HG03159 (cell line): ENCODE results near the gene PAQR7.

ENCODE experiments used
- ATAC-seq: cut with Tn5 transposase; IDR thresholded peaks from one replicate; pipeline ENCODE4 v1.9.1; 2021; ENCODE audit warnings: mild to moderate bottlenecking, moderate library complexity; ENCODE audit not compliant: unreplicated experiment

PAQR7 gene

GRCh38 chr1:25903986-25904385, 28.5 kb upstream of the PAQR7 start:
- no peak for ATAC-seq

- no peak for ATAC-seq
Observed at GRCh38 chr1:25902462-25902861, 27.0 kb upstream of the PAQR7 start.

GRCh38 chr1:25900219-25900618, 24.7 kb upstream of the PAQR7 start:
- ATAC-seq: no peak

GRCh38 chr1:25899792-25900191, 24.3 kb upstream of the PAQR7 start:
- no peak for ATAC-seq

- ATAC-seq: no peak
Observed at GRCh38 chr1:25898223-25899015, 22.9 kb upstream of the PAQR7 start.

GRCh38 chr1:25897754-25898153, 22.2 kb upstream of the PAQR7 start:
- no peak for ATAC-seq

- no peak for ATAC-seq
Observed at GRCh38 chr1:25896266-25896665, 20.8 kb upstream of the PAQR7 start.

- ATAC-seq: peak; percentile 78
Observed at GRCh38 chr1:25895365-25895990, 20.0 kb upstream of the PAQR7 start.

GRCh38 chr1:25893116-25893515, 17.6 kb upstream of the PAQR7 start:
- ATAC-seq: no peak

- ATAC-seq: no peak
Observed at GRCh38 chr1:25891606-25892005, 16.1 kb upstream of the PAQR7 start.

- ATAC-seq: no peak
Observed at GRCh38 chr1:25890239-25891034, 14.9 kb upstream of the PAQR7 start.

- no peak for ATAC-seq
Observed at GRCh38 chr1:25889470-25889869, 14.0 kb upstream of the PAQR7 start.

GRCh38 chr1:25888426-25888987, 13.0 kb upstream of the PAQR7 start:
- no peak for ATAC-seq

GRCh38 chr1:25885602-25886001, 10.1 kb upstream of the PAQR7 start:
- no peak for ATAC-seq

GRCh38 chr1:25881266-25881665, 5.8 kb upstream of the PAQR7 start:
- no peak for ATAC-seq

- ATAC-seq: no peak
Observed at GRCh38 chr1:25880518-25880917, 5.0 kb upstream of the PAQR7 start.

- no peak for ATAC-seq
Observed at GRCh38 chr1:25879675-25880074, 4.2 kb upstream of the PAQR7 start.

GRCh38 chr1:25878690-25879089, 3.2 kb upstream of the PAQR7 start:
- no peak for ATAC-seq

GRCh38 chr1:25877155-25877554, 1.6 kb upstream of the PAQR7 start:
- ATAC-seq: no peak

GRCh38 chr1:25876693-25877077, 1.2 kb upstream of the PAQR7 start:
- no peak for ATAC-seq

GRCh38 chr1:25875856-25876692, 566 bp upstream of the PAQR7 start:
- peak; percentile 24 for ATAC-seq
